Neural cell (in vitro differentiated cells): ENCODE data around the gene NRG3. TPM values are rescaled to one million over a fixed set of nuclear protein-coding genes. Genes with fewer than 3 reads are reported as not detected.

ENCODE experiments used
- H2AFZ ChIP-seq: fragments of 200-600, 300-800 bp; sonication (generic), shearing (Covaris generic); 2 replicates; pipeline ENCODE4 v1.6.0; 2014; ENCODE audit warnings: low read depth, mild to moderate bottlenecking, antibody characterized with exemption, low read length, moderate library complexity
- H3F3A ChIP-seq: fragments of 200-600 bp; shearing (Covaris generic); 2 replicates; pipeline ENCODE4 v1.6.1; 2016; ENCODE audit warnings: mild to moderate bottlenecking, moderate library complexity, mixed read lengths, antibody characterized with exemption, low read length; ENCODE audit not compliant: insufficient read depth, poor library complexity, severe bottlenecking
- H3K27ac ChIP-seq: fragments of 200-600, 300-800 bp; sonication (generic), shearing (Covaris generic); 2 replicates; pipeline ENCODE4 v1.5.1; 2014; ENCODE audit warnings: mild to moderate bottlenecking, low read length, moderate library complexity
- H3K27me3 ChIP-seq: fragments of 300-800, 200-600 bp; sonication (generic), shearing (Covaris generic); 2 replicates; pipeline ENCODE4 v1.6.0; 2014; ENCODE audit warnings: mild to moderate bottlenecking, low read depth, low read length, moderate library complexity; ENCODE audit not compliant: insufficient read depth
- H3K36me3 ChIP-seq: fragments of 300-800, 200-600 bp; sonication (generic), shearing (Covaris generic); 2 replicates; pipeline ENCODE4 v1.5.1; 2014; ENCODE audit warnings: mild to moderate bottlenecking, antibody characterized with exemption, low read length, moderate library complexity; ENCODE audit not compliant: insufficient read depth
- H3K4me2 ChIP-seq: fragments of 300-800, 200-600 bp; sonication (generic), shearing (Covaris generic); 2 replicates; pipeline ENCODE4 v1.6.0; 2014; ENCODE audit warnings: mild to moderate bottlenecking, low read length
- H3K4me3 ChIP-seq: fragments of 300-800, 200-600 bp; sonication (generic), shearing (Covaris generic); 2 replicates; pipeline ENCODE4 v1.5.1; 2014; ENCODE audit warnings: mild to moderate bottlenecking, low read length, moderate library complexity
- H3K79me2 ChIP-seq: fragments of 200-600 bp; shearing (Covaris generic); replicated peaks from 2 replicates; pipeline ENCODE4 v1.6.0; 2014; ENCODE audit warnings: mild to moderate bottlenecking, low read length, moderate library complexity; ENCODE audit not compliant: insufficient read depth
- H3K9ac ChIP-seq: fragments of 300-800, 200-600 bp; sonication (generic), shearing (Covaris generic); 2 replicates; pipeline ENCODE4 v1.6.1; 2016; ENCODE audit warnings: mild to moderate bottlenecking, low read length, mixed read lengths
- H3K9me2 ChIP-seq: fragments of 200-600 bp; shearing (Covaris generic); 2 replicates; pipeline ENCODE4 v1.6.1; 2016; ENCODE audit warnings: mild to moderate bottlenecking, low read length, mixed read lengths; ENCODE audit not compliant: insufficient read depth
- H3K9me3 ChIP-seq: fragments of 200-600, 300-800 bp; sonication (generic), shearing (Covaris generic); 2 replicates; pipeline ENCODE4 v1.6.1; 2016; ENCODE audit warnings: mild to moderate bottlenecking, mixed run types, low read length, moderate library complexity, mixed read lengths
- H4K20me1 ChIP-seq: fragments of 200-600 bp; shearing (Covaris generic); 2 replicates; pipeline ENCODE4 v1.6.1; 2016; ENCODE audit warnings: mild to moderate bottlenecking, mixed run types; ENCODE audit not compliant: insufficient read depth
- EP300 ChIP-seq: fragments of 450-650 bp; conservative IDR thresholded peaks from 2 replicates; pipeline ENCODE4 v1.6.1; 2014; ENCODE audit warnings: antibody characterized with exemption, mild to moderate bottlenecking, moderate library complexity; ENCODE audit not compliant: poor library complexity, severe bottlenecking
- EZH2 ChIP-seq: fragments of 200-600, 300-800 bp; shearing (Covaris generic), sonication (generic); IDR thresholded peaks from 2 replicates; pipeline ENCODE4 v1.6.1; 2014; ENCODE audit warnings: antibody characterized with exemption, low read length, borderline replicate concordance, mild to moderate bottlenecking; ENCODE audit not compliant: insufficient read depth, poor library complexity, severe bottlenecking
- MXI1 ChIP-seq: fragments of 450-650 bp; conservative IDR thresholded peaks from 2 replicates; pipeline ENCODE4 v1.6.1; 2014; ENCODE audit warnings: antibody characterized with exemption, mild to moderate bottlenecking; ENCODE audit not compliant: poor library complexity, severe bottlenecking
- POLR2AphosphoS5 ChIP-seq: IDR thresholded peaks from 2 replicates; pipeline ENCODE4 v1.6.1; 2012
- RAD21 ChIP-seq: fragments of 450-650 bp; conservative IDR thresholded peaks from 2 replicates; pipeline ENCODE4 v1.6.1; 2014; ENCODE audit warnings: antibody characterized with exemption, mild to moderate bottlenecking, moderate library complexity
- REST ChIP-seq: IDR thresholded peaks from 2 replicates; pipeline ENCODE4 v1.6.1; 2012; ENCODE audit warnings: borderline replicate concordance
- SMC3 ChIP-seq: fragments of 450-650 bp; conservative IDR thresholded peaks from 2 replicates; pipeline ENCODE4 v1.6.1; 2014; ENCODE audit warnings: antibody characterized with exemption, mild to moderate bottlenecking, moderate library complexity; ENCODE audit not compliant: poor library complexity
- TAF1 ChIP-seq: IDR thresholded peaks from 2 replicates; pipeline ENCODE4 v1.6.1; 2012; ENCODE audit warnings: low read depth
- polyA plus RNA-seq: library from polyadenylated mRNA; depleted of rRNA; stranded (reverse); fragments of >200 nt; gene quantifications from 2 replicates; pipeline ENCODE4 v1.2.3, GENCODE V29; 2014
- TF ChIP-seq, protein P1 (sequence below): fragments of 450-650 bp; IDR thresholded peaks from 2 replicates; pipeline ENCODE4 v1.5.1; 2014; ENCODE audit warnings: antibody characterized with exemption, mild to moderate bottlenecking, moderate library complexity; ENCODE audit not compliant: poor library complexity, severe bottlenecking

NRG3 gene
- polyA plus RNA-seq, 1 donor from 2014 or later: 14.0 TPM

GRCh38 chr10:82908751-82909150 lies 1033.8 kb downstream of the NRG3 start:
- Histone ChIP-seq H3K36me3 (no peaks in the 10 kb centered on the region), H3K4me2 (no peak overlapping the region), H3K9ac (no peak overlapping the region), H3K79me2 (no peaks in the 10 kb centered on the region), H3F3A (no peaks in the 10 kb centered on the region), H3K9me3 (no peaks in the 10 kb centered on the region), H3K4me3 (no peak overlapping the region), H2AFZ (no peak overlapping the region), H4K20me1 (no peaks in the 10 kb centered on the region), H3K27me3 (no peaks in the 10 kb centered on the region), H3K27ac (no peak overlapping the region), H3K9me2 (no peaks in the 10 kb centered on the region)
- no peak for TF ChIP-seq REST

GRCh38 chr10:82910301-82910700 lies 1035.3 kb downstream of the NRG3 start:
- no peak overlapping the region for H3K4me2 ChIP-seq
- H2AFZ ChIP-seq: no peak overlapping the region
- H3K27ac ChIP-seq: no peak overlapping the region
- H3K36me3 ChIP-seq: no peaks in the 10 kb centered on the region
- H3K79me2 ChIP-seq: no peaks in the 10 kb centered on the region
- H3K9me2 ChIP-seq: no peaks in the 10 kb centered on the region
- H3K9ac ChIP-seq: no peak overlapping the region
- no peak for TF ChIP-seq REST
- TF ChIP-seq EP300: no peak
- TF ChIP-seq EZH2: no peak
- TF ChIP-seq RAD21: no peak
- no peak for TF ChIP-seq MXI1
- TF ChIP-seq SMC3: no peak
- TF ChIP-seq, protein P1, sequence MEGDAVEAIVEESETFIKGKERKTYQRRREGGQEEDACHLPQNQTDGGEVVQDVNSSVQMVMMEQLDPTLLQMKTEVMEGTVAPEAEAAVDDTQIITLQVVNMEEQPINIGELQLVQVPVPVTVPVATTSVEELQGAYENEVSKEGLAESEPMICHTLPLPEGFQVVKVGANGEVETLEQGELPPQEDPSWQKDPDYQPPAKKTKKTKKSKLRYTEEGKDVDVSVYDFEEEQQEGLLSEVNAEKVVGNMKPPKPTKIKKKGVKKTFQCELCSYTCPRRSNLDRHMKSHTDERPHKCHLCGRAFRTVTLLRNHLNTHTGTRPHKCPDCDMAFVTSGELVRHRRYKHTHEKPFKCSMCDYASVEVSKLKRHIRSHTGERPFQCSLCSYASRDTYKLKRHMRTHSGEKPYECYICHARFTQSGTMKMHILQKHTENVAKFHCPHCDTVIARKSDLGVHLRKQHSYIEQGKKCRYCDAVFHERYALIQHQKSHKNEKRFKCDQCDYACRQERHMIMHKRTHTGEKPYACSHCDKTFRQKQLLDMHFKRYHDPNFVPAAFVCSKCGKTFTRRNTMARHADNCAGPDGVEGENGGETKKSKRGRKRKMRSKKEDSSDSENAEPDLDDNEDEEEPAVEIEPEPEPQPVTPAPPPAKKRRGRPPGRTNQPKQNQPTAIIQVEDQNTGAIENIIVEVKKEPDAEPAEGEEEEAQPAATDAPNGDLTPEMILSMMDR: no peak
- TF ChIP-seq POLR2AphosphoS5: no peak
- no peak for TF ChIP-seq TAF1
- H3K4me3 ChIP-seq: no peak overlapping the region
- H3K9me3 ChIP-seq: no peaks in the 10 kb centered on the region
- H3F3A ChIP-seq: no peaks in the 10 kb centered on the region
- H4K20me1 ChIP-seq: no peaks in the 10 kb centered on the region
- no peaks in the 10 kb centered on the region for H3K27me3 ChIP-seq
